NCI-H1105 (cell line): ENCODE results near the gene HDGF.

Experiments used
- DNase-seq: peaks from one replicate; lab custom pipeline; 2025; lab: John Stamatoyannopoulos, UW

HDGF gene

GRCh38 chr1:156751451-156751756 is at the start of gene HDGF:
Gene HDGF (minus strand): TSS chr1:156751675. CDS start chr1:156751429, 246 bp downstream.
- no peak for DNase-seq

- peak; percentile 55 for DNase-seq
Observed at GRCh38 chr1:156797212-156797871, 45.9 kb upstream of the HDGF start.

GRCh38 chr1:156796340-156797097 is 45.0 kb upstream of the HDGF start:
- DNase-seq: no peak

GRCh38 chr1:156795787-156796186 is 44.3 kb upstream of the HDGF start:
- DNase-seq: no peak

- no peak for DNase-seq
Observed at GRCh38 chr1:156795374-156795733, 43.9 kb upstream of the HDGF start.

- no peak for DNase-seq
Observed at GRCh38 chr1:156794506-156795373, 43.3 kb upstream of the HDGF start.

- no peak for DNase-seq
Observed at GRCh38 chr1:156789621-156790318, 38.3 kb upstream of the HDGF start.

GRCh38 chr1:156788136-156788535 is 36.7 kb upstream of the HDGF start:
- no peak for DNase-seq

GRCh38 chr1:156786640-156787039 is 35.2 kb upstream of the HDGF start:
- DNase-seq: no peak

- no peak for DNase-seq
Observed at GRCh38 chr1:156785458-156785857, 34.0 kb upstream of the HDGF start.

GRCh38 chr1:156781585-156782186 is 30.2 kb upstream of the HDGF start:
- no peak for DNase-seq

GRCh38 chr1:156777573-156777972 is 26.1 kb upstream of the HDGF start:
- no peak for DNase-seq

- no peak for DNase-seq
Observed at GRCh38 chr1:156776942-156777341, 25.5 kb upstream of the HDGF start.

GRCh38 chr1:156775799-156776198 is 24.3 kb upstream of the HDGF start:
- no peak for DNase-seq

GRCh38 chr1:156773607-156774006 is 22.1 kb upstream of the HDGF start:
- DNase-seq: no peak

GRCh38 chr1:156772728-156773497 is 21.4 kb upstream of the HDGF start:
- no peak for DNase-seq

- DNase-seq: no peak
Observed at GRCh38 chr1:156772222-156772621, 20.7 kb upstream of the HDGF start.

- no peak for DNase-seq
Observed at GRCh38 chr1:156768610-156769295, 17.3 kb upstream of the HDGF start.

GRCh38 chr1:156767879-156768604 is 16.6 kb upstream of the HDGF start:
- DNase-seq: no peak
